ENCODE results near the gene SIRPB1. TPM values are rescaled to one million over a fixed set of nuclear protein-coding genes. Genes with fewer than 3 reads are reported as not detected.

Gene SIRPB1
- total RNA-seq, 4 donors from 2014 or later = 4.2 to 48.3 (median 6.2) TPM; not detected in 1

GRCh38 chr20:1651268-1652058, 31.7 kb upstream of the SIRPB1 start:
- TF ChIP-seq CTCF (IDR thresholded peaks at IDR 0.05; ENCODE audit: low read depth) = no peak

GRCh38 chr20:1648101-1648500, 28.3 kb upstream of the SIRPB1 start:
- TF ChIP-seq CTCF (IDR thresholded peaks at IDR 0.05; ENCODE audit: low read depth) = no peak

GRCh38 chr20:1646975-1647431, 27.2 kb upstream of the SIRPB1 start:
- TF ChIP-seq CTCF (IDR thresholded peaks at IDR 0.05; ENCODE audit: low read depth) = no peak

GRCh38 chr20:1644101-1644962, 24.5 kb upstream of the SIRPB1 start:
- no peak for TF ChIP-seq CTCF (IDR thresholded peaks at IDR 0.05; ENCODE audit: low read depth)

- no peak for TF ChIP-seq CTCF (IDR thresholded peaks at IDR 0.05; ENCODE audit: low read depth)
Observed at GRCh38 chr20:1637755-1638154, 17.9 kb upstream of the SIRPB1 start.

- TF ChIP-seq CTCF (IDR thresholded peaks at IDR 0.05; ENCODE audit: low read depth) = no peak
Observed at GRCh38 chr20:1637226-1637625, 17.4 kb upstream of the SIRPB1 start.

- no peak for TF ChIP-seq CTCF (IDR thresholded peaks at IDR 0.05; ENCODE audit: low read depth)
Observed at GRCh38 chr20:1636621-1637020, 16.8 kb upstream of the SIRPB1 start.
